H1 (cell line): Measurements from ENCODE around the gene CCDC127.

Experiments
- EP300 ChIP-seq, 2 experiments: IDR thresholded peaks; 1 replicate in 1 of 2; 2 replicates in 1 of 2; pipeline ENCODE4 v1.6.1; 2011 to 2012; ENCODE audit warnings: low read depth in 2 of 2, low read length in 2 of 2, mild to moderate bottlenecking in 2 of 2, borderline replicate concordance in 1 of 2, inconsistent platforms in 1 of 2, moderate library complexity in 1 of 2
- EZH2 ChIP-seq: fragments of 200-600 bp; sonication (generic); IDR thresholded peaks from 2 replicates; pipeline ENCODE4 v1.7.1; 2012; ENCODE audit warnings: low read depth, mild to moderate bottlenecking, moderate library complexity, low read length, inconsistent platforms; ENCODE audit not compliant: severe bottlenecking
- POLR2A ChIP-seq, 2 experiments: IDR thresholded peaks; 1 replicate in 1 of 2; 2 replicates in 1 of 2; pipeline ENCODE4 v1.6.1; 2011; ENCODE audit warnings: low read depth in 2 of 2, low read length in 2 of 2, mild to moderate bottlenecking in 2 of 2; ENCODE audit errors: control extremely low read depth in 1 of 2
- TBP ChIP-seq: IDR thresholded peaks from 2 replicates; pipeline ENCODE4 v1.6.1; 2011; ENCODE audit warnings: low read depth, low read length, improper control_type of control experiment
- TF ChIP-seq, protein P1 (sequence below), 3 experiments: IDR thresholded peaks; 1 replicate in 2 of 3; 2 replicates in 1 of 3; pipeline versions ENCODE4 v1.5.1 to v1.6.1; 2011; ENCODE audit warnings: low read length in 3 of 3, mild to moderate bottlenecking in 3 of 3, inconsistent platforms in 2 of 3, low read depth in 1 of 3, moderate library complexity in 1 of 3; ENCODE audit not compliant: insufficient read depth in 1 of 3; ENCODE audit errors: control extremely low read depth in 1 of 3

DNA sequence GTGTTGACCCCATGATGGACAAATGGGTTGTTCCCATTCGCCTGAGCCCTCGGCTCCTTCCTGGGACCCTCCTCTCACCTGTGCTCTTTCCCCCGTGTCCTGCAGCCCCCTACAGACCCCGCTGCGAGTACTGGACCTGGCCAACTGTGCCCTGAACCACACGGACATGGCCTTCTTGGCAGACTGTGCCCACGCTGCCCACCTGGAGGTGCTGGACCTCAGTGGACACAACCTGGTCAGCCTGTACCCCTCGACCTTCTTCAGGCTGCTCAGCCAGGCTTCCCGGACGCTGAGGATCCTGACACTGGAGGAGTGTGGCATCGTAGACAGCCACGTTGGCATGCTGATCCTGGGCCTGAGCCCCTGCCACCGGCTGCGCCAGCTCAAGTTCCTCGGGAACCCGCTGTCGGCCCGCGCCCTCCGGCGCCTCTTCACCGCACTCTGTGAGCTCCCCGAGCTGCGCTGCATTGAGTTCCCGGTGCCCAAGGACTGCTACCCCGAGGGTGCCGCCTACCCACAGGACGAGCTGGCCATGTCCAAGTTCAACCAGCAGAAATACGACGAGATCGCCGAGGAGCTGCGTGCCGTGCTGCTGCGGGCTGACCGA, 23.2 kb downstream of the CCDC127 start:
- TF ChIP-seq EP300 (IDR thresholded peaks at IDR 0.05; ENCODE audit: borderline replicate concordance in 1 of 2, low read depth in 2 of 2, low read length in 2 of 2): no peak
- TF ChIP-seq POLR2A (IDR thresholded peaks at IDR 0.05; ENCODE audit: control extremely low read depth in 1 of 2, low read depth in 2 of 2, low read length in 2 of 2): no peak
- no peak for TF ChIP-seq EZH2
- TF ChIP-seq, protein P1, sequence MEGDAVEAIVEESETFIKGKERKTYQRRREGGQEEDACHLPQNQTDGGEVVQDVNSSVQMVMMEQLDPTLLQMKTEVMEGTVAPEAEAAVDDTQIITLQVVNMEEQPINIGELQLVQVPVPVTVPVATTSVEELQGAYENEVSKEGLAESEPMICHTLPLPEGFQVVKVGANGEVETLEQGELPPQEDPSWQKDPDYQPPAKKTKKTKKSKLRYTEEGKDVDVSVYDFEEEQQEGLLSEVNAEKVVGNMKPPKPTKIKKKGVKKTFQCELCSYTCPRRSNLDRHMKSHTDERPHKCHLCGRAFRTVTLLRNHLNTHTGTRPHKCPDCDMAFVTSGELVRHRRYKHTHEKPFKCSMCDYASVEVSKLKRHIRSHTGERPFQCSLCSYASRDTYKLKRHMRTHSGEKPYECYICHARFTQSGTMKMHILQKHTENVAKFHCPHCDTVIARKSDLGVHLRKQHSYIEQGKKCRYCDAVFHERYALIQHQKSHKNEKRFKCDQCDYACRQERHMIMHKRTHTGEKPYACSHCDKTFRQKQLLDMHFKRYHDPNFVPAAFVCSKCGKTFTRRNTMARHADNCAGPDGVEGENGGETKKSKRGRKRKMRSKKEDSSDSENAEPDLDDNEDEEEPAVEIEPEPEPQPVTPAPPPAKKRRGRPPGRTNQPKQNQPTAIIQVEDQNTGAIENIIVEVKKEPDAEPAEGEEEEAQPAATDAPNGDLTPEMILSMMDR (IDR thresholded peaks at IDR 0.05; ENCODE audit: control extremely low read depth in 1 of 3, insufficient read depth in 1 of 3, low read depth in 1 of 3, low read length in 3 of 3): no peak
- TF ChIP-seq TBP: no peak
